MM.1S (cell line): Measurements from ENCODE around the gene GBF1.

Source experiments
- EZH2 ChIP-seq: fragments of 300-600 bp; sonication (generic); optimal IDR thresholded peaks from 2 replicates; pipeline ENCODE3; 2017; ENCODE audit warnings: low read depth, mild to moderate bottlenecking, antibody characterized with exemption, low read length, mixed read lengths
- EZH2phosphoT487 ChIP-seq: fragments of 300-600 bp; sonication (generic); IDR thresholded peaks from 2 replicates; pipeline ENCODE4 v1.6.1; 2018; ENCODE audit warnings: antibody characterized with exemption, low read length
- TF ChIP-seq, protein P1 (sequence below): fragments of 300-600 bp; sonication (generic); IDR thresholded peaks from 2 replicates; pipeline ENCODE4 v1.5.1; 2016; ENCODE audit warnings: antibody characterized with exemption, low read length, mixed read lengths

DNA sequence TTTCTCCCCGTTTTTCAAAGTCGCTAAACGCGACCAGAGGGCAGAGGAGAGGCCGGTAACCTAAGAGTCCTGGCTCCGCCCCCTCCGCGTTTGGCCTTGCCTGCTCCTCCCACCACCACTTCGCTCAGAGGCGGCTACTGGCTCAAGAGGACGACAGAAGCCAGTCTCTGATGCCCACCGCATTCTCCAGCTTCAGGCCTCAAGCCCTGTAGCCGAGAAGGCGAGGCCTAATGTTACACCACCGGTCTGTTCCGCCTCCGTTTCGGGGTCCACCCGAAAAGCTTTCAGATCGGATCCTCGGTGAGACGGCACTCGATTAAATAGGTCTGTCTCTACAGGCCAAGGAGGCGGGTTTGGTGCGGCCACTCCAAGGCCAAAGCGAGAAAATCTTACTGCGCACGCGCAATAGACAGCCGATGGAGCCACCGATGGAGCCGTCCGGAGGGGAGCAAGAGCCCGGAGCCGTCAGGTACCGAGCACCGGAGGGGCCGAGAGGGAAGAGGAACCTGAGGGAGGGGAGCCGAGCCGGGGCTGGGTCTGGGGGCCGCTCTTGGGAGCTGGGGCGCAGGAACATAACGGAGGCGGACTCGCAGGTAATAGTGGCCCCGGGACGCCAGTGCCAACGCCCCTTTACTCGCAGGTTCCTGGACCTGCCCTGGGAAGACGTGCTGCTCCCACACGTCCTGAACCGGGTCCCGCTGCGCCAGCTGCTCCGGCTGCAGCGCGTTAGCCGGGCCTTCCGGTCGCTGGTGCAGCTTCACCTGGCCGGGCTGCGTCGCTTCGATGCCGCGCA is 175.6 kb downstream of the GBF1 start, which contains the start of gene FBXL15:
- TF ChIP-seq, protein P1, sequence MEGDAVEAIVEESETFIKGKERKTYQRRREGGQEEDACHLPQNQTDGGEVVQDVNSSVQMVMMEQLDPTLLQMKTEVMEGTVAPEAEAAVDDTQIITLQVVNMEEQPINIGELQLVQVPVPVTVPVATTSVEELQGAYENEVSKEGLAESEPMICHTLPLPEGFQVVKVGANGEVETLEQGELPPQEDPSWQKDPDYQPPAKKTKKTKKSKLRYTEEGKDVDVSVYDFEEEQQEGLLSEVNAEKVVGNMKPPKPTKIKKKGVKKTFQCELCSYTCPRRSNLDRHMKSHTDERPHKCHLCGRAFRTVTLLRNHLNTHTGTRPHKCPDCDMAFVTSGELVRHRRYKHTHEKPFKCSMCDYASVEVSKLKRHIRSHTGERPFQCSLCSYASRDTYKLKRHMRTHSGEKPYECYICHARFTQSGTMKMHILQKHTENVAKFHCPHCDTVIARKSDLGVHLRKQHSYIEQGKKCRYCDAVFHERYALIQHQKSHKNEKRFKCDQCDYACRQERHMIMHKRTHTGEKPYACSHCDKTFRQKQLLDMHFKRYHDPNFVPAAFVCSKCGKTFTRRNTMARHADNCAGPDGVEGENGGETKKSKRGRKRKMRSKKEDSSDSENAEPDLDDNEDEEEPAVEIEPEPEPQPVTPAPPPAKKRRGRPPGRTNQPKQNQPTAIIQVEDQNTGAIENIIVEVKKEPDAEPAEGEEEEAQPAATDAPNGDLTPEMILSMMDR = no peak
- no peak for TF ChIP-seq EZH2
- no peak for TF ChIP-seq EZH2phosphoT487
